Mucosa of rectum (tissue), 2 donors: ENCODE measurements around the gene FAM228B.

Source experiments
- H3K27ac ChIP-seq, 2 donors: one replicate each; pipeline ENCODE4 v1.7.0; 2013; ENCODE audit warnings: inconsistent platforms in 2 of 2, low read depth in 2 of 2, low read length in 2 of 2
- H3K27me3 ChIP-seq, 2 donors: one replicate each; pipeline ENCODE4 v1.7.0; 2013; ENCODE audit warnings: low read length in 2 of 2; ENCODE audit not compliant: control insufficient read depth in 2 of 2, insufficient read depth in 2 of 2
- H3K36me3 ChIP-seq, 2 donors: one replicate each; pipeline ENCODE4 v1.7.0; 2013; ENCODE audit warnings: low read length in 2 of 2; ENCODE audit not compliant: control insufficient read depth in 2 of 2, insufficient read depth in 2 of 2
- H3K4me1 ChIP-seq, 2 donors: one replicate each; pipeline ENCODE4 v1.7.0; 2013; ENCODE audit warnings: low read length in 2 of 2, mild to moderate bottlenecking in 1 of 2; ENCODE audit not compliant: control insufficient read depth in 2 of 2, insufficient read depth in 2 of 2
- H3K4me3 ChIP-seq, 2 donors: one replicate each; pipeline ENCODE4 v1.7.0; 2013; ENCODE audit warnings: low read length in 2 of 2
- H3K9ac ChIP-seq, 2 donors: one replicate each; pipeline ENCODE4 v1.7.0; 2013; ENCODE audit warnings: low read length in 2 of 2, low read depth in 1 of 2, mild to moderate bottlenecking in 1 of 2
- H3K9me3 ChIP-seq, 2 donors: one replicate each; pipeline ENCODE4 v1.7.0; 2013; ENCODE audit warnings: low read length in 2 of 2; ENCODE audit not compliant: control insufficient read depth in 2 of 2
- donor health status: healthy.
- donor health status: Normal muscosa, but diverticular disease.

FAM228B gene

DNA sequence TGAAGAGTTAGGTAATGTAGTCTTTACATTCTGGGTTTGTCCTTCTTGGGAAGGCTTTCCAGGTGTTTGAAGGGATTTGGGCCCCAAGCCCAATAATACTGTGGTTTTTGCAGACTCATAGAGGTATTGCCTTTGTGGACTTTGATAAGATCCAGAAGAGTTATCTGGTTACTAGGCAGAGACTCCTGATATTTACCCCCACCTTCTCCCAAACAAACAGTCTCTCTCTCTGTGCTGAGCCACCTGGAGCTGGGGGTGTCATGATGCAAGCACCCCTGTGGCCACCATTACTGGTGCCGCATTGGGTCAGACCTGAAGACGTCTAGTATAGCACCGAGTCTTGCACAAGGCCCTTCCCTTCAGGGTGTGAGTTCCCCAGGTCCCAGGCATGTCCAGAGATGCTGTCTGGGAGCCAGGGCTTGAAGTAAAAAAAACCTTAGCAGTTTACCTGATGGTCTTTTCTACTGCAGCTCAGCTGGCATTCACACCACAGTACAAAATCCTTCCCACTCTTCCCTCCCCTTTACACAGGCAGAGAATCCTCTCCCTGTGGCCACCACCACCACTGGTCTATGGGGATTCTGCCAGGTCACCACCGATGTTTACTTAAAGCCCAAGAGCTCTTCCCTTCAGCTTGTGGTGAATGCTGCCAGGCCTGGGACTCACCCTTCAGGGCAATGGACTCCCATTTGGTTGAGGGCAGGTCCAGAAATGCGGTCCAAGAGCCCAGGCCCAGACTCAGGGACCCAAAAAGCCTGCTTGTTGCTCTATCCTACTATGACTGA, 29.3 kb downstream of the FAM228B start:
- peaks cover 0 to 4% of the 10 kb centered on the region in 2 donors for H3K36me3 ChIP-seq
- H3K27ac ChIP-seq: no peak overlapping the region
- H3K4me3 ChIP-seq: no peak overlapping the region
- H3K9ac ChIP-seq: no peak overlapping the region
- no peaks in the 10 kb centered on the region for H3K4me1 ChIP-seq
- no peaks in the 10 kb centered on the region for H3K27me3 ChIP-seq
- H3K9me3 ChIP-seq: peaks cover 0 to 5% of the 10 kb centered on the region in 2 donors

DNA sequence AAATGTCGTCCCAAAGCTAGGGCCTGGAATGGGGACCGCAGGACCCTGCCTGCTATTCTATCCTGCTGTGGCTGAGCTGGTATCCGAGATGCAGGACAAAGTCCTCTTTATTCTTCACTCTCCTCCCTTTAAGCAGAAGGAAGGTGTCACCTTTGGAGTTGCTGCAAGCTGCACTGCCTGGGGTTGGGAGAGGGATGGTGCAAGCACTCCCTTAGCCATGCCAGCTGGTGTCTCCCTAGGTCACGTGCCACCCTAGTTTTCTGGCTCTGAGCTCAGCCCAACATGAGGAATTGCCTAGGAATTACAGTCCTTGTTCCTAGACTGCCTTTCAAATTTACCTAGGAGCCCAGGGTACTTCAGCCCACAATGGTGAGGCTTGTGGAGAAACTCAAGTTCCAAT, 30.2 kb downstream of the FAM228B start:
- no peak overlapping the region for H3K27ac ChIP-seq
- no peak overlapping the region for H3K4me3 ChIP-seq
- H3K9me3 ChIP-seq: no peaks in the 10 kb centered on the region
- H3K36me3 ChIP-seq: peaks cover 0 to 2% of the 10 kb centered on the region in 2 donors
- H3K4me1 ChIP-seq: no peaks in the 10 kb centered on the region
- no peak overlapping the region for H3K9ac ChIP-seq
- no peaks in the 10 kb centered on the region for H3K27me3 ChIP-seq

DNA sequence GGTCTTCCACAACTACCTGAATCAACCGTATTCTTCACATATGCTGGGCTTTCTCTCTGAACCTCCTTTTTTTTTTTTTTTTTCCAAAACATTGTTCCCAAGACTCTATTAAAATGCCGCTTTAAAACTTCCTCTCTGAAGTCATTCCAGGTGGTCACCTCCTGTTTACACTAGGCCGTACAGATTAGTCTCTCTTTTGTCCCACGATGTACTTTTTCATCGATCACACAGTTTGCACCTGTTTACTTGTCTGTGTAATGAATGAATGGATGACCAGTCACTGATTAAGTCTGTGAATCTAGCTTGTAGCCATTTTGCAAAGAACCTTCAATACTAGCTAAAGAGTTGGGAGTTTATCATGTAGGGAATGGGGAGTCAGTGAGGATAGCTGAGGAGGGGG, 34.9 kb downstream of the FAM228B start:
- H3K27ac ChIP-seq: no peak overlapping the region
- H3K36me3 ChIP-seq: peaks cover 0 to 4% of the 10 kb centered on the region in 2 donors
- H3K4me3 ChIP-seq: no peak overlapping the region
- no peaks in the 10 kb centered on the region for H3K4me1 ChIP-seq
- H3K27me3 ChIP-seq: no peaks in the 10 kb centered on the region
- H3K9me3 ChIP-seq: no peaks in the 10 kb centered on the region
- H3K9ac ChIP-seq: no peak overlapping the region

DNA sequence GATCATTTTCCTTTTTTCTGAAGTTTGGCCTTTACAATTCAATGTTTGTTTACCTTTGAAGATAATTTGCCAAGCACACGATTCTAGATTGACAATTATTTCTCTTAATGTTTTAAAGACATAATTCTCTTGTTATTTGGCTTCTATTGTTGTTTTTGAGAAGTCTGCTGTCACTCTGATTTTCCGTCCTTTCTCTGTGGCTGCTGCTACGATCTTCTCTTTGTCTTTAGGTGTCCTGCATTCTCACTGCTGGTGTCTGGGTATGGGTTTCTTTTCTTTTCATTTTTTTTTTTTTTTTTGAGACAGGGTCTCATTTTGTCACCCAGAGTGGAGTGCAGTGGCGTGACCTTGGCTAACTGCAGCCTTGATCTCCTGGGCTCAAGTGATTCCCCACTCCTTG, 36.4 kb downstream of the FAM228B start:
- no peak overlapping the region for H3K9ac ChIP-seq

DNA sequence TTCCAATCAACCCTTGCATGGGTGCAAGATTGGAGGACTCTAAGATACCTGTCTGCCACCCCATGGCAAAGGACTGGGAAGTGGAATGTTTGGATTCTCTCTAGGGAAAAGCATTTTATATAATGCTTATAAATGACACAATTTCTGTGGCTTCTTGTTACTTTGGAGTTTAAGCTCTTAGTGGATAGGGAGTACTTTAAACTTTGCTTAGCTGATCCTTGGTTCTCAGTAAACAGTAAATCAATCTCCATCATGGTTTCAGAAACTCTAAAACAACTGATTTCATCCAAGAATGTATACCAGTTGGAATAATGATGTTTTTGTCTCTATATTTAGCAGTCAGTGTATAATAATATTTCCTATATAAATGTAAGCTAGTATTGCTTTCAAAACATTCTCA, 37.5 kb downstream of the FAM228B start:
- Histone ChIP-seq H3K4me1 (no peaks in the 10 kb centered on the region), H3K4me3 (no peak overlapping the region), H3K27ac (no peak overlapping the region), H3K27me3 (no peaks in the 10 kb centered on the region), H3K36me3 (peaks cover 0 to 2% of the 10 kb centered on the region in 2 donors), H3K9me3 (no peaks in the 10 kb centered on the region), H3K9ac (no peak overlapping the region)

More for the DNA sequence above, 36.4 kb downstream of the FAM228B start:
- Histone ChIP-seq H3K4me1 (no peaks in the 10 kb centered on the region), H3K36me3 (peaks cover 0 to 2% of the 10 kb centered on the region in 2 donors), H3K27me3 (no peaks in the 10 kb centered on the region), H3K4me3 (no peak overlapping the region), H3K27ac (no peak overlapping the region), H3K9me3 (no peaks in the 10 kb centered on the region)

DNA sequence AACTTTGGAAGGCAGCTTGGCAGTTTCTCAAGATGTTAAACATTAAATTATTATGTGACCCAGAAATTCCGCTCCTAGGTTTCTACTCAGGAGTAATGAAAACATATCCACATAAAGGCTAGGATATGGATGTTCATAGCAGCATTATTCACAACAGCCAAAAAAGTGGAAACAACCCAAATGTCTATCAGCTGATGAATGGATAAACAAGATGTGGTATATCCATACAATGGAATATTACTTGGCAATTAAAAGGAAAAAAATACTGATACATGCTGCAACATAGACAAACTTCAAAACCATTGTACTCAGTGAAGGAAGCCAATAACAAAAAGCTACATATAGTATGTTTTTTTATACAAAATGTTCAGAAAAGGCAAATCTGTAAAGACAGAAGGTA, 39.2 kb downstream of the FAM228B start:
- Histone ChIP-seq H3K9me3 (no peaks in the 10 kb centered on the region), H3K27me3 (no peaks in the 10 kb centered on the region), H3K9ac (no peak overlapping the region), H3K36me3 (peaks cover 0 to 2% of the 10 kb centered on the region in 2 donors), H3K4me1 (no peaks in the 10 kb centered on the region), H3K4me3 (no peak overlapping the region), H3K27ac (no peak overlapping the region)

DNA sequence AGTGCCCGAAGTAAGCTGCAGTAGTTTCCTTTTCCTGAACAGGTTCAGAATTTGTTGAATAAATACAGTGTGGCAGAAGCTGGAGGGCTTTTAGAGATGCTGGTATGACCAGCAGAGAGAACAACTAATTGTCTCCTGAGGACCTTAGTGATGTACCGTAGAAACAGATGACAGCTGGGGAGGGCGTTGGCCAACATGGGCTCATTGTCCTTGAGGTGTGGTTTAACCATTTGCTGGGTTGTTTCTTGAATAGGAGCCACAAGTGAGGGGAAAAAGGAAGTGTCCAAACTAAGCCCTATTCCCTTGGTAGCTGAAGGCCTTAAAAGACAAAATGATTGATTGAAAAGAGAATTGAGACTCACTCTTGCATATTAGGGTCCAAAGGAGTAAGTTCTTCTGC, 39.9 kb downstream of the FAM228B start:
- peaks cover 0 to 2% of the 10 kb centered on the region in 2 donors for H3K36me3 ChIP-seq
- no peaks in the 10 kb centered on the region for H3K4me1 ChIP-seq
- H3K27me3 ChIP-seq: no peaks in the 10 kb centered on the region
- no peaks in the 10 kb centered on the region for H3K9me3 ChIP-seq
- H3K4me3 ChIP-seq: no peak overlapping the region
- H3K27ac ChIP-seq: no peak overlapping the region
- H3K9ac ChIP-seq: no peak overlapping the region

DNA sequence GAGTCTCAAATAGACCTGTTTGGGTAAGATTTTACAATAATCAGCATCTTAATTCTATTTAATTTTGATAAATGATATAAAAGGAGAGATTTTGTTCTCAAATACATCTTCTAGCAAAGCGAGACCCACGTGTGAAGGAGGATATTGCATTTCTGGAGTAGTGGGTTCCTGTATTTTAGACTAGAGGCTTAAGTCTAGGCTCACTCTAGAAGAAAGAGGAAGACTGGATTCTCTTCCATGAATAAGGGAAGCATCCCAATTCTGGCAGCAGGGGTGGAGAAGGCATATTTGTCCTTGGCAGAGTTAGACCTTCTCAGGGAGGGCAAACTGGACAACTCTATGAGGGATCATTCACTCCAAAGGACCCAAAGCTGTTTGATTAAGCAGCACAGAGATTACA, 40.3 kb downstream of the FAM228B start:
- Histone ChIP-seq H3K4me1 (no peaks in the 10 kb centered on the region), H3K27ac (no peak overlapping the region), H3K27me3 (no peaks in the 10 kb centered on the region), H3K9me3 (no peaks in the 10 kb centered on the region), H3K9ac (no peak overlapping the region), H3K4me3 (no peak overlapping the region), H3K36me3 (peaks cover 0 to 2% of the 10 kb centered on the region in 2 donors)

DNA sequence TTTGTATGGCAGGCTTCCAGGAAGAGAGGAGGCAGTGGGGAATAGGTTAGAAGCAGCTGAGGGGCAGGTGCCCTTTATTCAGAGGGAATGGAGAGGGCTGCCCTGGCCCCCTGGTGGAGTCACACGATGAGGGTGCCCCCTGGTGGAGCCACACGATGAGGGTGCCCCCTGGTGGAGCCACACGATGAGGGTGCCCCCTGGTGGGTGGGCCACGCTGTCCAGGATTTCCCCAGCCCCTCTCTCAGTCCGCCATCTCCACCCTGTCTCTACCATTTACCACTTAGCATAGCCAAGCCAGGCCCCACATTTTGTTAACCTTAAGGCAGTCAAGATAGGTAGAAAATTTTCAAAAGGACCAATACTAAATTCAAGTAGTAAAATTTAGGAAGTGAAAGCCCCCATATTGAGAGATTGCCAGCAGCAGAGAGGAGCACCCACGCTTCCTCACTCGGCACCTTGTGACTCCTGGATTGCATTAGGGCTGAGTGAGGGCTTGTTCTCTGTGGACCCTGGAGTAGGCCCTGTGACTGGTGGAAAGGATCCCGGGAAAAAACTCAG, 41.2 kb downstream of the FAM228B start:
- no peak overlapping the region for H3K27ac ChIP-seq
- H3K4me1 ChIP-seq: no peaks in the 10 kb centered on the region
- H3K9ac ChIP-seq: no peak overlapping the region
- H3K36me3 ChIP-seq: peaks cover 0 to 2% of the 10 kb centered on the region in 2 donors
- H3K9me3 ChIP-seq: no peaks in the 10 kb centered on the region
- no peaks in the 10 kb centered on the region for H3K27me3 ChIP-seq
- H3K4me3 ChIP-seq: no peak overlapping the region

DNA sequence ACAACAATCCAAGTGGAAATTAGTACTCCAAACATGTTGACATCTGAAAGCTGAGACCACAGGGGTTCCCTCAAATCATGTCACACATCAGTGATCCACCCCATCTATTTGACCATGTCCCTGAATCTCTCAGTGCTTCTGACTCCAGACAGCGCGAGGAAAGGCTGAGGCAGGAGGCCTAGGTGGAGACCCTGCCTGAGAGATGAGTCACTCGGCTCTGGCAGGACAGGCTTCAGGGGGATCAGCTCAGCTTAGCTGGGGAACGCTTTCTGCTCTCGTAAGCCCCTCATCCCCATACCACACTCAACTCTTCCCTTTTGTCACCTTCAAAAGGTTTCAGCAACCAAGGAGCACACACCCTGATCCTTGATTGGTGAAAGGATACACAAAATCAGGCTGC, 45.8 kb downstream of the FAM228B start:
- Histone ChIP-seq H3K4me3 (no peak overlapping the region), H3K27ac (no peak overlapping the region), H3K9me3 (no peaks in the 10 kb centered on the region), H3K36me3 (no peaks in the 10 kb centered on the region), H3K27me3 (no peaks in the 10 kb centered on the region), H3K4me1 (no peaks in the 10 kb centered on the region), H3K9ac (no peak overlapping the region)
